ENCODE data around the gene CADPS2.

Gene CADPS2

GRCh38 chr7:122883049-122883680 is 3.1 kb downstream of the CADPS2 start:
- CTCF ChIA-PET, result interaction anchor here (0.5 kb wide), 1 partner anchor 223 kb away, joined by 4 read pairs; no protein-coding TSS in a partner anchor
- no peaks in the 10 kb centered on the region for H3K36me3 Mint-ChIP-seq

GRCh38 chr7:122881324-122881723 is 4.9 kb downstream of the CADPS2 start:
- Mint-ChIP-seq H3K4me1 (peaks cover 5% of the 10 kb centered on the region), H3K4me3 (no peak overlapping the region), H3K9me3 (no peaks in the 10 kb centered on the region), H3K27ac (no peak overlapping the region), H3K36me3 (no peaks in the 10 kb centered on the region), H3K27me3 (peaks cover 21% of the 10 kb centered on the region)
- no peak for DNase-seq
- CTCF ChIA-PET, result no interaction called here

More at GRCh38 chr7:122883049-122883680, 3.1 kb downstream of the CADPS2 start:
- Mint-ChIP-seq H3K4me1 (peaks cover 10% of the 10 kb centered on the region), H3K27me3 (peaks cover 38% of the 10 kb centered on the region), H3K9me3 (no peaks in the 10 kb centered on the region), H3K4me3 (no peak overlapping the region), H3K27ac (no peak overlapping the region)
- no peak for DNase-seq

GRCh38 chr7:122869260-122869659 is 17.0 kb downstream of the CADPS2 start:
- CTCF ChIA-PET, result no interaction called here
- Mint-ChIP-seq H3K27ac (no peak overlapping the region), H3K27me3 (no peaks in the 10 kb centered on the region), H3K9me3 (peaks cover 15% of the 10 kb centered on the region), H3K4me1 (no peaks in the 10 kb centered on the region), H3K36me3 (no peaks in the 10 kb centered on the region), H3K4me3 (no peak overlapping the region)
- DNase-seq, result no peak

- no peak for DNase-seq
- H3K4me1 Mint-ChIP-seq, result no peaks in the 10 kb centered on the region
- no peaks in the 10 kb centered on the region for H3K36me3 Mint-ChIP-seq
- H3K27me3 Mint-ChIP-seq, result no peaks in the 10 kb centered on the region
- H3K4me3 Mint-ChIP-seq, result no peak overlapping the region
- peaks cover 13% of the 10 kb centered on the region for H3K9me3 Mint-ChIP-seq
- H3K27ac Mint-ChIP-seq, result no peak overlapping the region
- CTCF ChIA-PET, result no interaction called here
Observed at GRCh38 chr7:122867471-122867980, 18.7 kb downstream of the CADPS2 start.

- no peak overlapping the region for H3K27ac Mint-ChIP-seq
- H3K27me3 Mint-ChIP-seq, result no peaks in the 10 kb centered on the region
- H3K4me3 Mint-ChIP-seq, result no peak overlapping the region
- no peaks in the 10 kb centered on the region for H3K4me1 Mint-ChIP-seq
- peaks cover 13% of the 10 kb centered on the region for H3K9me3 Mint-ChIP-seq
- DNase-seq, result no peak
- H3K36me3 Mint-ChIP-seq, result no peaks in the 10 kb centered on the region
- CTCF ChIA-PET, result interaction anchor here (0.7 kb wide), 1 partner anchor 322 kb away, joined by 3 read pairs; no protein-coding TSS in a partner anchor
Observed at GRCh38 chr7:122864838-122865237, 21.4 kb downstream of the CADPS2 start.

GRCh38 chr7:122864016-122864415 is 22.2 kb downstream of the CADPS2 start:
- Mint-ChIP-seq H3K4me1 (no peaks in the 10 kb centered on the region), H3K9me3 (peaks cover 8% of the 10 kb centered on the region), H3K27me3 (no peaks in the 10 kb centered on the region), H3K27ac (no peak overlapping the region), H3K4me3 (no peak overlapping the region), H3K36me3 (no peaks in the 10 kb centered on the region)
- no peak for DNase-seq
- CTCF ChIA-PET, result no interaction called here

GRCh38 chr7:122858320-122858719 is 27.9 kb downstream of the CADPS2 start:
- no peak overlapping the region for H3K4me3 Mint-ChIP-seq
- CTCF ChIA-PET, result no interaction called here
- no peak overlapping the region for H3K27ac Mint-ChIP-seq
- no peaks in the 10 kb centered on the region for H3K36me3 Mint-ChIP-seq
- no peaks in the 10 kb centered on the region for H3K9me3 Mint-ChIP-seq
- no peak for DNase-seq
- H3K4me1 Mint-ChIP-seq, result no peaks in the 10 kb centered on the region
- H3K27me3 Mint-ChIP-seq, result no peaks in the 10 kb centered on the region

GRCh38 chr7:122850528-122850927 is 35.7 kb downstream of the CADPS2 start:
- Mint-ChIP-seq H3K27me3 (no peaks in the 10 kb centered on the region), H3K9me3 (no peaks in the 10 kb centered on the region), H3K27ac (no peak overlapping the region), H3K36me3 (no peaks in the 10 kb centered on the region), H3K4me1 (no peaks in the 10 kb centered on the region), H3K4me3 (no peak overlapping the region)
- CTCF ChIA-PET, result no interaction called here
- no peak for DNase-seq

- Mint-ChIP-seq H3K27me3 (no peaks in the 10 kb centered on the region), H3K4me3 (no peak overlapping the region), H3K9me3 (no peaks in the 10 kb centered on the region), H3K4me1 (no peaks in the 10 kb centered on the region), H3K27ac (no peak overlapping the region), H3K36me3 (no peaks in the 10 kb centered on the region)
- CTCF ChIA-PET, result no interaction called here
- no peak for DNase-seq
Observed at GRCh38 chr7:122849957-122850328, 36.3 kb downstream of the CADPS2 start.

- Mint-ChIP-seq H3K9me3 (no peaks in the 10 kb centered on the region), H3K4me1 (no peaks in the 10 kb centered on the region)
Observed at GRCh38 chr7:122849322-122849956, 36.8 kb downstream of the CADPS2 start.

GRCh38 chr7:122847871-122848473 is 38.3 kb downstream of the CADPS2 start:
- no peaks in the 10 kb centered on the region for H3K27me3 Mint-ChIP-seq
- CTCF ChIA-PET, result no interaction called here
- H3K27ac Mint-ChIP-seq, result no peak overlapping the region
- no peaks in the 10 kb centered on the region for H3K4me1 Mint-ChIP-seq
- H3K4me3 Mint-ChIP-seq, result no peak overlapping the region
- DNase-seq, result no peak
- no peaks in the 10 kb centered on the region for H3K36me3 Mint-ChIP-seq
- H3K9me3 Mint-ChIP-seq, result no peaks in the 10 kb centered on the region

More at GRCh38 chr7:122849322-122849956, 36.8 kb downstream of the CADPS2 start:
- H3K4me3 Mint-ChIP-seq, result no peak overlapping the region
- no peak overlapping the region for H3K27ac Mint-ChIP-seq
- CTCF ChIA-PET, result no interaction called here
- H3K27me3 Mint-ChIP-seq, result no peaks in the 10 kb centered on the region
- no peak for DNase-seq
- H3K36me3 Mint-ChIP-seq, result no peaks in the 10 kb centered on the region

GRCh38 chr7:122846591-122846990 is 39.7 kb downstream of the CADPS2 start:
- Mint-ChIP-seq H3K9me3 (peaks cover 1% of the 10 kb centered on the region), H3K36me3 (no peaks in the 10 kb centered on the region), H3K4me1 (no peaks in the 10 kb centered on the region), H3K27ac (no peak overlapping the region), H3K4me3 (no peak overlapping the region), H3K27me3 (no peaks in the 10 kb centered on the region)
- CTCF ChIA-PET, result no interaction called here
- no peak for DNase-seq

- H3K27me3 Mint-ChIP-seq, result no peaks in the 10 kb centered on the region
- no peak overlapping the region for H3K27ac Mint-ChIP-seq
- H3K4me3 Mint-ChIP-seq, result no peak overlapping the region
Observed at GRCh38 chr7:122845286-122845685, 41.0 kb downstream of the CADPS2 start.

GRCh38 chr7:122844191-122844988 is 41.9 kb downstream of the CADPS2 start:
- no peaks in the 10 kb centered on the region for H3K27me3 Mint-ChIP-seq
- H3K4me3 Mint-ChIP-seq, result no peak overlapping the region
- no peak for DNase-seq
- H3K27ac Mint-ChIP-seq, result no peak overlapping the region
- H3K9me3 Mint-ChIP-seq, result peaks cover 3% of the 10 kb centered on the region
- no peaks in the 10 kb centered on the region for H3K4me1 Mint-ChIP-seq
- H3K36me3 Mint-ChIP-seq, result no peaks in the 10 kb centered on the region
- CTCF ChIA-PET, result no interaction called here

More at GRCh38 chr7:122845286-122845685, 41.0 kb downstream of the CADPS2 start:
- H3K36me3 Mint-ChIP-seq, result no peaks in the 10 kb centered on the region
- peaks cover 3% of the 10 kb centered on the region for H3K9me3 Mint-ChIP-seq
- CTCF ChIA-PET, result no interaction called here
- H3K4me1 Mint-ChIP-seq, result no peaks in the 10 kb centered on the region
- no peak for DNase-seq
